ENCODE data around the gene NOS1. TPM values are rescaled to one million over a fixed set of nuclear protein-coding genes. Genes with fewer than 3 reads are reported as not detected.

The NOS1 gene
- total RNA-seq, 2 donors from 2014 or later, result 2.6 to 8.3 TPM

DNA sequence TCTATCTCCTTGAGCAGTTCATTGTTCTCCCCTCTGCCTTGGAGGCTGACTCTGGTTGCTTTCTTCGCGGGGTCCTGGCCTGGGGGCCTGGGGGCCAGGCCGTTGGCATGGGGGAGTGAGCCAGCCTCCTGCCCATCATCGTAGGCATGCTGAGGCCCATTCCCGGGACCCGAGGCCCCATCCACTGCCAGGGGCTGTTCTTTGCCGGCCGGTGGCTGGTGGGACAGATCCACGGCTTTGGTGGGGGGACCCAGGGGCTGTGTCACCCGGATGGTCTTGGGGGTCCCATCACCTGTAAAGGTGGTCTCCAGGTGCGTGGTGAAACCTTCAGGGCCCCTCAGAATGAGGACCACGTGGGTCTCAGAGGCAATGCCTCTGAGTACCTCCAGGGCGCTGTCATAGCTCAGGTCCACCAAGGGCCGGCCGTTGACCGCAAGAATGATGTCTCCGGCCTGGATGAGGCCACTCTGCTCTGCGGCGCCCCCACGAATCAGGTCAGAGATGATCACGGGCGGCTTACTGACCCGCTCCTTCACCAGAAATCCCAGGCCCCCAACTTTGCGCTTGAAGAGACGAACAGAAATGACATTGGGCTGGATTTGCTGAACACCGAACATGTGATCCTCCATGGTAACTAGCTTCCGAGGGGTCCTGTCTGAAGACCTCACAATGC, 30.8 kb downstream of the NOS1 start:
- intact Hi-C loops (cut with DNase I), result no loop called here
- Histone ChIP-seq H3K4me1 (replicated peaks) (no peaks in the 10 kb centered on the region), H3K36me3 (no peaks in the 10 kb centered on the region), H3K27ac (no peak overlapping the region), H3K27me3 (replicated peaks; ENCODE audit: insufficient read depth) (peaks cover 8% of the 10 kb centered on the region), H3K4me3 (no peak overlapping the region), H3K9me3 (no peaks in the 10 kb centered on the region)
- 92% methylated on average over 26 of the region's 27 CpGs for WGBS
- TF ChIP-seq POLR2A (IDR thresholded peaks at IDR 0.05) (no peak), POLR2AphosphoS5 (IDR thresholded peaks at IDR 0.05) (no peak)
- TF ChIP-seq, protein P1, sequence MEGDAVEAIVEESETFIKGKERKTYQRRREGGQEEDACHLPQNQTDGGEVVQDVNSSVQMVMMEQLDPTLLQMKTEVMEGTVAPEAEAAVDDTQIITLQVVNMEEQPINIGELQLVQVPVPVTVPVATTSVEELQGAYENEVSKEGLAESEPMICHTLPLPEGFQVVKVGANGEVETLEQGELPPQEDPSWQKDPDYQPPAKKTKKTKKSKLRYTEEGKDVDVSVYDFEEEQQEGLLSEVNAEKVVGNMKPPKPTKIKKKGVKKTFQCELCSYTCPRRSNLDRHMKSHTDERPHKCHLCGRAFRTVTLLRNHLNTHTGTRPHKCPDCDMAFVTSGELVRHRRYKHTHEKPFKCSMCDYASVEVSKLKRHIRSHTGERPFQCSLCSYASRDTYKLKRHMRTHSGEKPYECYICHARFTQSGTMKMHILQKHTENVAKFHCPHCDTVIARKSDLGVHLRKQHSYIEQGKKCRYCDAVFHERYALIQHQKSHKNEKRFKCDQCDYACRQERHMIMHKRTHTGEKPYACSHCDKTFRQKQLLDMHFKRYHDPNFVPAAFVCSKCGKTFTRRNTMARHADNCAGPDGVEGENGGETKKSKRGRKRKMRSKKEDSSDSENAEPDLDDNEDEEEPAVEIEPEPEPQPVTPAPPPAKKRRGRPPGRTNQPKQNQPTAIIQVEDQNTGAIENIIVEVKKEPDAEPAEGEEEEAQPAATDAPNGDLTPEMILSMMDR (IDR thresholded peaks at IDR 0.05), result no peak
- no peak for DNase-seq (ENCODE audit: low spot score)

DNA sequence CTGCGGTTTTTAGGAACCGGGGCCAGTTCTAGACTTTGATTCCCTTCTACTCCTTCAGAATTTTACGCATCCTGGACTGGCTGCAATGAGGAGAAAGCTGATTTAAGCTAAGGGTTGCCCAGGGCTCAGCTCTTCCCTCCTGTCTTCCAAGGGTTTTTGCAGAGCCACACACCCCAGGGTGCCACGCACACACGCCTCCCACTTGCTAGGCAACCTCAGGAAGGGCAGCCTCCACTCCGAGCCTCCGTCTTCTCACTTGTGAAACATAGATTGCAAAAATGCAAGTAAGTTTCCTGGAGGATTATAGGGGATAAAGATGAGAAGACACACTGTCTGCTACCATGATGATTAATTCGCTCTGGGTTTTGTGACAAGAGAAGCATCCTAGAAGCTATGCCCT, 31.7 kb downstream of the NOS1 start:
- Histone ChIP-seq H3K4me3 (no peak overlapping the region), H3K27ac (no peak overlapping the region), H3K27me3 (replicated peaks; ENCODE audit: insufficient read depth) (peaks cover 8% of the 10 kb centered on the region), H3K36me3 (no peaks in the 10 kb centered on the region), H3K9me3 (no peaks in the 10 kb centered on the region), H3K4me1 (replicated peaks) (no peaks in the 10 kb centered on the region)
- DNase-seq (ENCODE audit: low spot score), result no peak
- 92% methylated on average over 8 of the region's 8 CpGs for WGBS
- TF ChIP-seq, protein P1 (IDR thresholded peaks at IDR 0.05), result no peak
- TF ChIP-seq POLR2AphosphoS5 (IDR thresholded peaks at IDR 0.05), result no peak
- TF ChIP-seq POLR2A (IDR thresholded peaks at IDR 0.05), result no peak
- intact Hi-C loops (cut with DNase I), result no loop called here

DNA sequence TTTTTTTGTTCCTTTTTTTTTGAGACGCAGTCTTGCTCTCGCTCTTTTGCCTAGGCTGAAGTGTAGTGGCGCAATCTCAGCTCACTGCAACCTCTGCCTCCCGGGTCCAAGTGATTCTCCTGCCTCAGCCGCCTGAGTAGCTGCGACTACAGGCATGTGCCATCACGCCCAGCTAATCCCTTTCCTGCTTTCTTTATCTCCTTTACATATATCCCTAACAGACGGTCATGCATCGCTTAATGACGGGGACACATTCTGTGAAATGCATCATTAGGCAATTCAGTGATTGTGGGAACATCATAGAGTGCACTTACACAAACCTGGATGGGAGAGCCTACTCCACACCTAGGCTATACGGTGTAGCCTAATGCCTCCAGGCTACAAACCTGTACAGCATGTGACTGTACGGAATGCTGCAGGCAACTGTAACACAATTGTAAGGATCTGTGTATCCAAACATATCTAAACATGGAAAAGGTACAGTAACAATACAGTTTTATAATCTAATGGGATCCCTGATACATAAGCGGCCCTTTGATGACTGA, 32.8 kb downstream of the NOS1 start:
- Histone ChIP-seq H3K4me3 (no peak overlapping the region), H3K27ac (no peak overlapping the region), H3K9me3 (no peaks in the 10 kb centered on the region), H3K27me3 (replicated peaks; ENCODE audit: insufficient read depth) (peaks cover 8% of the 10 kb centered on the region), H3K4me1 (replicated peaks) (no peaks in the 10 kb centered on the region), H3K36me3 (no peaks in the 10 kb centered on the region)
- no peak for DNase-seq (ENCODE audit: low spot score)
- intact Hi-C loops (cut with DNase I), result no loop called here
- TF ChIP-seq POLR2AphosphoS5 (IDR thresholded peaks at IDR 0.05) (no peak), POLR2A (IDR thresholded peaks at IDR 0.05) (no peak)
- TF ChIP-seq, protein P1 (IDR thresholded peaks at IDR 0.05), result no peak
- WGBS, result 56% methylated on average over 13 of the region's 13 CpGs

DNA sequence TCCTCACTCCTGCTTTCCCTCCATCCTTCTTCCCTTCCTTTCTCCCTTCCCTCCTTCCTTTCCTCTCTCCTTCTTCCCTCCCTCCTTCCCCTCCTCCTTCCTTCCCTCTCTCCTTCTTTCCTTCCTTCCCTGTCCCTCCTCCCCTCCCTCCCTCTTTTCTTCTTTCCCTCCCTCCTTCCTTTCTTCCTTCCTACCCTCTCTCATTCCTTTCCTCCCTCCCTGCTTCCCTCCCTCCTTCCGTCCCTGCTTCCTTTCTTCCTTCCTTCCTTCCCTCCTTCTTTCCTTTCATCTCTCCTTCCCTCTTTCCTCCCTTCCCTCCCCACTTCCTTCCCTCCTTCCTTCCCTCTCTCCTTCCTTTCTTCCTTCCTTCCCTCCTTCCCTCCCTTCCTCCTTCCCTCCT, 39.0 kb downstream of the NOS1 start:
- Histone ChIP-seq H3K9me3 (no peaks in the 10 kb centered on the region), H3K27me3 (replicated peaks; ENCODE audit: insufficient read depth) (peaks cover 4% of the 10 kb centered on the region), H3K36me3 (no peaks in the 10 kb centered on the region), H3K27ac (no peak overlapping the region), H3K4me3 (no peak overlapping the region), H3K4me1 (replicated peaks) (no peaks in the 10 kb centered on the region)
- intact Hi-C loops (cut with DNase I), result no loop called here
- DNase-seq (ENCODE audit: low spot score), result no peak
- WGBS, result 70% methylated on average over 1 of the region's 1 CpG
- TF ChIP-seq POLR2A (IDR thresholded peaks at IDR 0.05) (no peak), POLR2AphosphoS5 (IDR thresholded peaks at IDR 0.05) (no peak)
- TF ChIP-seq, protein P1 (IDR thresholded peaks at IDR 0.05), result no peak

DNA sequence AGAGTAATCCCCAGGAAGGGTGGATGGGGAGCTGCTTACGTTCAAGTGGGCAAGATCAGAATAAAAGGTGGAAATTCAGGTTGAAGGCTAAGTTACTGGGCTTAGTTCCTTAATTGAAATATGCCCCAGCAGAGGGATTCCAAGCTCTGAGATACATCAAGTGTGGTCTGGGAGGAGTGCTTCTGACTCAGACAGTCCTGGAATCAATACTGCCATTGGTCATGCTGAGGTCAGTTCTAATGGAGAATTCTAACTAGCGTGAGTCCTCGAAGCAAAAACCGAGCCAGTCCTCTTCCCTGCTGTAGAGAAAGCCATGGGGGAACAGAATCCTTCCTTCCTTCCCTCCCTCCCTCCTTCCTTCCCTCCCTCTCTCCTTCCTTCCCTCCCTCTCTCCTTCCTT, 39.9 kb downstream of the NOS1 start:
- H3K9me3 ChIP-seq, result no peaks in the 10 kb centered on the region
- 73% methylated on average over 4 of the region's 4 CpGs for WGBS
- no peaks in the 10 kb centered on the region for H3K4me1 ChIP-seq (replicated peaks)
- H3K36me3 ChIP-seq, result no peaks in the 10 kb centered on the region
- TF ChIP-seq, protein P1 (IDR thresholded peaks at IDR 0.05), result no peak
- no peak for TF ChIP-seq POLR2AphosphoS5 (IDR thresholded peaks at IDR 0.05)
- no peak for TF ChIP-seq POLR2A (IDR thresholded peaks at IDR 0.05)
- no peaks in the 10 kb centered on the region for H3K27me3 ChIP-seq (replicated peaks; ENCODE audit: insufficient read depth)
- H3K4me3 ChIP-seq, result no peak overlapping the region
- no peak for DNase-seq (ENCODE audit: low spot score)
- intact Hi-C loops (cut with DNase I), result no loop called here
- no peak overlapping the region for H3K27ac ChIP-seq
